Measurements from ENCODE around the gene NPB. TPM values are rescaled to one million over a fixed set of nuclear protein-coding genes. Genes with fewer than 3 reads are reported as not detected.

The NPB gene
- total and polyA plus RNA-seq, 2 of the 8 experiments (the other 6 are each of a cell fraction or from before 2014, with no cell fraction given), result 1.5 to 2.5 TPM

DNA sequence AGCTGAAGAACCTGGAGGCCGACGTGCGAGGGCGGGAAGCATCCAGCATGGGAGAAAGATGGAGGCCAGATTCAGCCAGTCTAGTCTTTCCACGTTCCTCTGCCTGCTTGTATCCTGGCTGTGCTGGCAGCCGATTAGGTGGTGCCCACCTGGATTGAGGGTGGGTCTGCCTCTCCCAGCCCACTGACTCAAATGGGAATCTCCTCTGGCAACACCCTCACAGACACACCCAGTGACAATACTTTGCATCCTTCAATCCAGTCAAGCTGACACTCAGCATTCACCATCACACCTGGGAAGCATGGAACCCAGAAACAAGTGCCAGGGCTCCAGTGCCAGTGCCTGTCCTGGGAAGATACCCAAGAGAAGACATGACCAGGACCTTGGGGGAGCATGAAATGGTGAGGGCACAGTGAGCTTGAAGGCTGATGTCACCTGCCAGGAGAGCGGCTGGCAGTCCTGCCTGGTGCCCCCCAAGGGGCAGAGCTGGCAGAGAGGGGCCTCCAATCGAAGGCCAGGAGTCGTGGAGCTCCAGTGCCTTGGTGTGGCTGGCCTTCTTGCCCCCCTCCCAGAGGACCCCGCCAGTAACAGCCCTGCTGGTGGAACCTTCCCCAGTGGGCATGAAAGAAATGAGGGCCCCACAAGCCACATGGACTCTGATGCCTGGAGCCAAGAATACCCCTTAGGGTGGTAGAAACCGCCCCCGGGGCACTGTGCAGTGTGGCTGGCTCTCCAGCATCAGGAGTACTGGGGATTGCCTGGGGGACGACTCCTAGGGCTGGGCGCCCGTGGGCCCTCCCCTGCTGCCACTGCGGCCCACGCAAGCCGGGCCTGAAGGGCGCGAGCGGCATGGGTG, 643 bp upstream of the NPB start (continued):
- no peak for TF ChIP-seq CEBPB (IDR thresholded peaks at IDR 0.05; ENCODE audit: low read depth, low read length)
- TF ChIP-seq, protein P1, sequence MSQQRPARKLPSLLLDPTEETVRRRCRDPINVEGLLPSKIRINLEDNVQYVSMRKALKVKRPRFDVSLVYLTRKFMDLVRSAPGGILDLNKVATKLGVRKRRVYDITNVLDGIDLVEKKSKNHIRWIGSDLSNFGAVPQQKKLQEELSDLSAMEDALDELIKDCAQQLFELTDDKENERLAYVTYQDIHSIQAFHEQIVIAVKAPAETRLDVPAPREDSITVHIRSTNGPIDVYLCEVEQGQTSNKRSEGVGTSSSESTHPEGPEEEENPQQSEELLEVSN (IDR thresholded peaks at IDR 0.05), result peak; percentile 49
